Coronary artery (tissue), 2 donors: ENCODE data around the gene SPEG.

Source experiments
- DNase-seq: peaks from one replicate; pipeline ENCODE4 v3.0.0-alpha.2; 2017; ENCODE audit warnings: low spot score
- H3K27ac ChIP-seq, 2 donors: fragments of 200-600 bp; sonication (generic); one replicate each; pipeline ENCODE4 v1.5.1; 2016 to 2019
- H3K4me3 ChIP-seq: fragments of 200-600 bp; sonication (generic); 2 replicates; pipeline ENCODE4 v1.5.1; 2016; ENCODE audit warnings: mild to moderate bottlenecking, moderate library complexity
- TF ChIP-seq, protein P1 (sequence below): fragments of 200-600 bp; sonication (generic); IDR thresholded peaks from one replicate; pipeline ENCODE4 v1.5.1; 2019; ENCODE audit warnings: antibody characterized with exemption

Gene SPEG

GRCh38 chr2:219449609-219450008, 15.0 kb downstream of the SPEG start:
- H3K4me3 ChIP-seq: peak overlapping the region; percentile 83

GRCh38 chr2:219451661-219452360, 17.2 kb downstream of the SPEG start:
- peak; percentile 95 for DNase-seq
- TF ChIP-seq, protein P1, sequence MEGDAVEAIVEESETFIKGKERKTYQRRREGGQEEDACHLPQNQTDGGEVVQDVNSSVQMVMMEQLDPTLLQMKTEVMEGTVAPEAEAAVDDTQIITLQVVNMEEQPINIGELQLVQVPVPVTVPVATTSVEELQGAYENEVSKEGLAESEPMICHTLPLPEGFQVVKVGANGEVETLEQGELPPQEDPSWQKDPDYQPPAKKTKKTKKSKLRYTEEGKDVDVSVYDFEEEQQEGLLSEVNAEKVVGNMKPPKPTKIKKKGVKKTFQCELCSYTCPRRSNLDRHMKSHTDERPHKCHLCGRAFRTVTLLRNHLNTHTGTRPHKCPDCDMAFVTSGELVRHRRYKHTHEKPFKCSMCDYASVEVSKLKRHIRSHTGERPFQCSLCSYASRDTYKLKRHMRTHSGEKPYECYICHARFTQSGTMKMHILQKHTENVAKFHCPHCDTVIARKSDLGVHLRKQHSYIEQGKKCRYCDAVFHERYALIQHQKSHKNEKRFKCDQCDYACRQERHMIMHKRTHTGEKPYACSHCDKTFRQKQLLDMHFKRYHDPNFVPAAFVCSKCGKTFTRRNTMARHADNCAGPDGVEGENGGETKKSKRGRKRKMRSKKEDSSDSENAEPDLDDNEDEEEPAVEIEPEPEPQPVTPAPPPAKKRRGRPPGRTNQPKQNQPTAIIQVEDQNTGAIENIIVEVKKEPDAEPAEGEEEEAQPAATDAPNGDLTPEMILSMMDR: no peak
- Histone ChIP-seq H3K27ac (peak overlapping the region; percentile 98 to 99), H3K4me3 (peak overlapping the region; percentile 83)

More at GRCh38 chr2:219449609-219450008, 15.0 kb downstream of the SPEG start:
- no peak for DNase-seq
- peak overlapping the region; percentile 98 to 99 for H3K27ac ChIP-seq
- TF ChIP-seq, protein P1: no peak

DNA sequence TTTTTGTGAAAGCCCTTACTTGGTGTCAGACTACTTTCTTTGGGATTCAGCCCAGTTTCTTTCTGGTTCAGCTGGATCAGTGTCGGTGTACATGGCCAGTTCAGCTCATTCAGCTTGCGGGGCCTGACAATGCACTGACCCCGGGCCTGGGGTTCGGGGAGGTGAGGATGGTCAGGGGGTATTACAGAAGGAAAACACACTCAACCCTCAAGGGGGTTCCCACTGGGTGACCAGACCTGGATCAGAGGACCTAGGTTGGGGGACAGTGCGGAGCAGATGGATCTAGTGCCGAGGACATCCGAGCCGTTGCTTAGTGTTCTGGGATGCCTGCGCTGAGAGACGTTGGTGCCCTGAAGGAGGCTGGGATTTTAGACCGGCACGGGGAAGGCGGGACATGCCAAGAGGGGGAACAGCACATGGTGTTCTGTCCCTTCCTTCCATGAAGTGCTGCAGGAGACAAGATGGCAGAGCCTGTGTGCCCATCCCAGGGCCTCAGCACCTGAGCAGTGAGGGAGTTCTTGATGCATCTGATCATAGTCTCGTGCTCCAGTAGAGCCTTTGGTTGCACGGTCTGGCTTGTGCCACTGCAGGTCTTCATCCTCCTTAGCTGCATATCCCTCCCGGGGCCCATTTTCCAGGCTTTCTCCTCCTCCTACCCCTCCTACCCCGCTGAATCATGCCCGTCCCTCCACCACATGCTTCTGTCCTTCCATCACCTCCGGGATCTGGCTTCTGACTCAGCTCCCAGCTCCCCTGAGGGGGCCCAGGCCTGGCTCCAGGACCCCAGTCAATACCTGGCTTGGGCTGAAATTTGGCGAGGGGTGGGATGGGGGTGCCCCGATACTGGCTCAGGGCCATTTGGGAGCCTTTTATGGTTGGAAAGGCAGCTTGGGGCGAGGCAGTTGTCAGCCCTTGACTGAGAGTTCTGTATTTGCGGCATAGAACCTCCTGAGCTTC, 18.0 kb downstream of the SPEG start:
- peak; percentile 98 for DNase-seq
- Histone ChIP-seq H3K27ac (peak overlapping the region; percentile 98 to 99), H3K4me3 (peak overlapping the region; percentile 83)
- TF ChIP-seq, protein P1: no peak

GRCh38 chr2:219453671-219454590, 19.3 kb downstream of the SPEG start:
- peak overlapping the region; percentile 98 to 99 for H3K27ac ChIP-seq
- peak overlapping the region; percentile 54 for H3K4me3 ChIP-seq
- TF ChIP-seq, protein P1: no peak
- DNase-seq: peak; percentile 98

DNA sequence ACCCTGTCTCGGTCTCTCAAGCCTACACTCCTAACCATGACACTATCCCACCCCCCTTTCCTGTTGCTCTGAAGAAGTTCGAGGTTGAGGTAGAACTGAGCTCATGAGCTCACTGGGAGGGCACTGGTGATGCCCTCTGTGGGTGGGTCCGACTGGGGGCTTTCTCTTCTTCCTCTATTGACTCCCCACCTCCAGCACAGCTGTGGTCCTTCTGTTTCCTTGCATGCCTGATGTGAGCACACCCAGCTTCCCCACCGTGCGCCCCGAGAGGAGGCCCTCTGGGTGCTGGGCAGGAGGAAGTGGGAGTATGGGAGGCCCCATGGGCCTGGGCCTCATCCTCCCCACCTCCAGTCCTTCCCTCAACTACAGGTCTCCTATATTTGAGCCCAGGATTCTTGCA, 20.9 kb downstream of the SPEG start:
- TF ChIP-seq, protein P1: no peak
- no peak overlapping the region for H3K4me3 ChIP-seq
- H3K27ac ChIP-seq: peak overlapping the region; percentile 98 to 99
- no peak for DNase-seq

GRCh38 chr2:219457784-219458369, 23.2 kb downstream of the SPEG start:
- TF ChIP-seq, protein P1: no peak
- H3K27ac ChIP-seq: peak overlapping the region; percentile 98 to 99
- H3K4me3 ChIP-seq: no peak overlapping the region
- no peak for DNase-seq
